Measurements from ENCODE around the gene SORCS3.

DNA sequence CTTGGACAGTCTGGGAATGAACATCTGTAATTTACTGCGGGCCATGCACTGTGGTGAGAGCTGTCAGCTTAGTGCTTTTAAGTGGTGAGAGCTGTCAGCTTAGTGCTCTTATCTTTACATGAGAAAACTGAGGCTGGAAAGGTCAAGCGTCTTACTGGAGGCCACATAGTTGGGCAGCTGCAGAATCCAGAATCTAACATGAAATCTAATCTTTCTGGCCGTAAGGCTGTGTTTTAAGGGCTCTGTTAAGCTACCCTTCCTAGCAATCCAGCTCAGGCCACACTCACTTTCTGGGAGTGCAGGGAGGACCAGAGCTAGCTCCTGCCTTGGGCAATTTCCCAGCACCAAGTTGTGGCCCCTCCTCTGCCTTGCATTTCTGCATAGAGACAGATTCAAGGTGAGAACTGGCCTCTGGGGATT is 70.2 kb downstream of the SORCS3 start:
- TF ChIP-seq, protein P1, sequence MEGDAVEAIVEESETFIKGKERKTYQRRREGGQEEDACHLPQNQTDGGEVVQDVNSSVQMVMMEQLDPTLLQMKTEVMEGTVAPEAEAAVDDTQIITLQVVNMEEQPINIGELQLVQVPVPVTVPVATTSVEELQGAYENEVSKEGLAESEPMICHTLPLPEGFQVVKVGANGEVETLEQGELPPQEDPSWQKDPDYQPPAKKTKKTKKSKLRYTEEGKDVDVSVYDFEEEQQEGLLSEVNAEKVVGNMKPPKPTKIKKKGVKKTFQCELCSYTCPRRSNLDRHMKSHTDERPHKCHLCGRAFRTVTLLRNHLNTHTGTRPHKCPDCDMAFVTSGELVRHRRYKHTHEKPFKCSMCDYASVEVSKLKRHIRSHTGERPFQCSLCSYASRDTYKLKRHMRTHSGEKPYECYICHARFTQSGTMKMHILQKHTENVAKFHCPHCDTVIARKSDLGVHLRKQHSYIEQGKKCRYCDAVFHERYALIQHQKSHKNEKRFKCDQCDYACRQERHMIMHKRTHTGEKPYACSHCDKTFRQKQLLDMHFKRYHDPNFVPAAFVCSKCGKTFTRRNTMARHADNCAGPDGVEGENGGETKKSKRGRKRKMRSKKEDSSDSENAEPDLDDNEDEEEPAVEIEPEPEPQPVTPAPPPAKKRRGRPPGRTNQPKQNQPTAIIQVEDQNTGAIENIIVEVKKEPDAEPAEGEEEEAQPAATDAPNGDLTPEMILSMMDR (IDR thresholded peaks at IDR 0.05) = no peak
- TF ChIP-seq EZH2 (IDR thresholded peaks at IDR 0.05) = no peak

Data from neural progenitor cell (in vitro differentiated cells).